Brain microvascular endothelial cell (primary cell): ENCODE results near the gene METTL21A.
"Not testable (repeated sequence)": the region's sequence is repeated elsewhere in the genome, so short reads cannot be mapped to it uniquely, and the experiment has no call there.

Source experiments
- DNase-seq: peaks from one replicate; pipeline ENCODE4 v3.0.0-alpha.2; 2020
- H3K27ac ChIP-seq: fragments of 250-450 bp; sonication (Bioruptor Pico); 2 replicates; pipeline ENCODE4 v1.5.1; 2020; ENCODE audit warnings: mild to moderate bottlenecking, moderate library complexity
- H3K27me3 ChIP-seq: fragments of 250-450 bp; sonication (Bioruptor Pico); replicated peaks from 2 replicates; pipeline ENCODE4 v1.5.1; 2020; ENCODE audit warnings: mild to moderate bottlenecking
- H3K36me3 ChIP-seq: fragments of 250-450 bp; sonication (Bioruptor Pico); replicated peaks from 2 replicates; pipeline ENCODE4 v1.5.1; 2020; ENCODE audit warnings: mild to moderate bottlenecking
- H3K4me3 ChIP-seq: 2 replicates; pipeline ENCODE4 v1.5.1; 2011; ENCODE audit warnings: low read depth, mild to moderate bottlenecking, control low read depth, low read length, moderate library complexity
- in situ Hi-C: cut with HindIII; loops from 2 replicates; pipeline ENCODE4 v1.10.0; 2017; ENCODE audit warnings: low sequenced_read_pairs, low pct_ligation_motif_present
- TF ChIP-seq, protein P1 (sequence below): IDR thresholded peaks from 2 replicates; pipeline ENCODE4 v1.5.1; 2011; ENCODE audit warnings: low read depth, mild to moderate bottlenecking, moderate library complexity, low read length, control low read depth, inconsistent platforms; ENCODE audit errors: missing control alignments

METTL21A gene

DNA sequence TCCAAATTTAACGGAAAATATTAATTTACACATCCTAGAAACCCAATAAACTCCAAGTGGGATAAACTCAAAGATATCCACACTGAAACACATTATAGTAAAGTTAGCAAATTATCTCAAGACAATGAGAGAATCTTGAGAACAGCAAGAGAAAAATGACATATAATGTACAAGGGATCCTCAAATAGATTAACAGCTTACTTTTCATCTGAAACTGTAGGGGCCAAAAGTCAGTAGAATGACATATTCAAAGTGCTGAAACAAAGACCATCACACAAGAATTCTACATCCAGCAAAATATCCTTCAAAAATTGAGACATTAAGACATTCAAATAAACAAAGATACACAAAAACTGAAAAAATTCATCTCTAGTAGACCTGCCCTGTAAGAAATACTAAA lies 18.7 kb upstream of the METTL21A start:
- no peak for DNase-seq
- Histone ChIP-seq H3K4me3 (no peak overlapping the region), H3K36me3 (no peaks in the 10 kb centered on the region), H3K27me3 (no peaks in the 10 kb centered on the region), H3K27ac (no peak overlapping the region)
- TF ChIP-seq, protein P1, sequence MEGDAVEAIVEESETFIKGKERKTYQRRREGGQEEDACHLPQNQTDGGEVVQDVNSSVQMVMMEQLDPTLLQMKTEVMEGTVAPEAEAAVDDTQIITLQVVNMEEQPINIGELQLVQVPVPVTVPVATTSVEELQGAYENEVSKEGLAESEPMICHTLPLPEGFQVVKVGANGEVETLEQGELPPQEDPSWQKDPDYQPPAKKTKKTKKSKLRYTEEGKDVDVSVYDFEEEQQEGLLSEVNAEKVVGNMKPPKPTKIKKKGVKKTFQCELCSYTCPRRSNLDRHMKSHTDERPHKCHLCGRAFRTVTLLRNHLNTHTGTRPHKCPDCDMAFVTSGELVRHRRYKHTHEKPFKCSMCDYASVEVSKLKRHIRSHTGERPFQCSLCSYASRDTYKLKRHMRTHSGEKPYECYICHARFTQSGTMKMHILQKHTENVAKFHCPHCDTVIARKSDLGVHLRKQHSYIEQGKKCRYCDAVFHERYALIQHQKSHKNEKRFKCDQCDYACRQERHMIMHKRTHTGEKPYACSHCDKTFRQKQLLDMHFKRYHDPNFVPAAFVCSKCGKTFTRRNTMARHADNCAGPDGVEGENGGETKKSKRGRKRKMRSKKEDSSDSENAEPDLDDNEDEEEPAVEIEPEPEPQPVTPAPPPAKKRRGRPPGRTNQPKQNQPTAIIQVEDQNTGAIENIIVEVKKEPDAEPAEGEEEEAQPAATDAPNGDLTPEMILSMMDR, result no peak
- in situ Hi-C loops, result no loop called here

DNA sequence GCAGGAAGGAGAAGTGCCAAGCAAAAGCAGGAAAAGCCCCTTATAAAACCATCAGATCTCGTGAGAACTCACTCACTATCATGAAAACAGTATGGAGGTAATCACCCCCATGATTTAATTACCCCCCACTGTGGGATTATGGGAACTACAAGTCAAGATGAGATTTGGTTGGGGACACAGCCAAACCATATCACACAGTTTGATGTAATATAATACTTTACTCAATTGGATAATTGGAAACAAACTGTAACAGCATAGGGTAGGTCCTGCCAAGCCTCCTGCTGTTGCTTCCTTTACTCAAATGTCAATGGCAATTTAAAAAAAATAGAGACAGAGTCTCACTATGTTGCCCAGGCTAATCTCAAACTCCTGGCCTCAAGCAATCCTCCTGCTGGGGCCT lies 15.5 kb upstream of the METTL21A start:
- in situ Hi-C loops, result no loop called here

DNA sequence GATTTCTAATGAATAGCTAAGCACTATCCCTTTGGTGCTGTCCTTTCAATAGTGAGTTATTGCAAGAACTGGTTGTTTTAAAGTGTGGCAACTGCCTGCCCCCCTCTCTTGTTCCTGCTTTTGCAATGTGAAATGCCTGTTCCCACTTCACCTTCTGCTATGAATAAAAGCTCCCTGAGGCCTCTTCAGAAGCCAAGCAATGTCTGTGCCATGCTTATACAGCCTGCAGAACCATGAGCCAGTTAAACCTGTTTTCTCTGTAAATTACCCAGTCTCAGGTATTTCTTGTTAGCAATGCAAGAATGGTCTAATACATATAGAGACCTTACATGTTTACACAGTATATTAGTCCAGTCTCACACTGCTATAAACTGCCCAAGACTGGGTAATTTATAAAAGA lies 15.0 kb upstream of the METTL21A start:
- in situ Hi-C loops, result no loop called here

More for the DNA sequence above, 15.5 kb upstream of the METTL21A start:
- no peak overlapping the region for H3K27ac ChIP-seq
- no peak overlapping the region for H3K4me3 ChIP-seq
- DNase-seq, result no peak
- no peaks in the 10 kb centered on the region for H3K36me3 ChIP-seq
- no peaks in the 10 kb centered on the region for H3K27me3 ChIP-seq
- TF ChIP-seq, protein P1, result no peak

DNA sequence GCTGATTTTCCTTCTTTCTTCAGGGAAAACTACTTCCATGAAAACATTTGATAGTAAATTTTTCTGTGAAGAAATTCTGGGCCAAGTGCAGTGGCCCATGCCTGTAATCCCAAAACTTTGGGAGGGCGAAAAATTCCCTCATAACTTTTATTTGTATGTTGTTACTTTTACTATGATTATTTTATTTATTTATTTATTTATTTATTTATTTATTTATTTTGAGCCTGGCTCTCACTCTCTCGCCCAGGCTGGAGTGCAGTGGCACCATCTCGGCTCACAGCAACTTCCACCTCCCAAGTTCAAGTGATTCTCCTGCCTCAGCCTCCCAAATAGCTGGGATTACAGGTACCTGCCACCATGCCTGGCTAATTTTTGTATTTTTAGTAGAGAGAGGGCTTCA lies 14.1 kb upstream of the METTL21A start:
- DNase-seq, H3K36me3 ChIP-seq, H3K27ac ChIP-seq, H3K4me3 ChIP-seq, H3K27me3 ChIP-seq, in situ Hi-C loops: not testable (repeated sequence)

More for the DNA sequence above, 15.0 kb upstream of the METTL21A start:
- Histone ChIP-seq H3K27me3 (no peaks in the 10 kb centered on the region), H3K27ac (no peak overlapping the region), H3K4me3 (no peak overlapping the region), H3K36me3 (no peaks in the 10 kb centered on the region)
- no peak for DNase-seq
- TF ChIP-seq, protein P1, result no peak

DNA sequence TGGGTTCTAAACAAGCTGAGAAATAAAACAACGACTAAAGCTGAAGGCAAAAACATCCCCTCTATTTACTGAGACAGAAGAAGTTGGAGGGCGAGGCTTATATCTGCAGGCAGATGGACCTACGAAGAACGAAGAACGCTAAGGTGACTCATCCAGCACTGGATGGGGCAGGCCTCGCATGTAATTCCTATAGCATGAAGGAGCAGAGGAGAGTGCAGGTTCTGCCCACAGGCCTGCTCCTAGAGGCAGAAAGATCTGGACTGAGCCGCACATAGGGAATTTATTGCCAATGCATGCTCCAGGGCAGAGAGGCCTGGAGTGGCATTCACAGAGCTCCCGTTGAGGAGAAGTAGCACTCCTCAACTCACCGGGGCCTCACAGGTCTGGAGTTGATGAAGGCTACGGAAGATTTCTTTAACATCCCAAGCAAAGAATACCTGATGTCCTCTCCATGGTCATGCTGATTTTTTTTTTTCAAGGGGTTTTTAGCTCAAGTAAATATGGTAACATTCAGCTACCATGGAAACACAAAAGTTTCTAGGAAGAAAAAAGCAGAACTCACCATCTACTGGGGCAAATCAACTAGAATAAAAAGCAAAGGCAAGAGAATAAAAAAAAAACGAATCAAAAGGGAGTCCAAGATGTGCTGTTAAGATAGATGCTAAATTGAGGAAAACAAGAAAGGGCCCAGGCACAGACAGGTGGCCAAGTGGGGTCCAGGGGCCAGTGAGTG lies 10.4 kb upstream of the METTL21A start:
- Histone ChIP-seq H3K27ac (no peak overlapping the region), H3K4me3 (no peak overlapping the region), H3K27me3 (no peaks in the 10 kb centered on the region), H3K36me3 (no peaks in the 10 kb centered on the region)
- TF ChIP-seq, protein P1, result peak; percentile 9
- DNase-seq, result peak; percentile 70
- in situ Hi-C loops, result no loop called here

DNA sequence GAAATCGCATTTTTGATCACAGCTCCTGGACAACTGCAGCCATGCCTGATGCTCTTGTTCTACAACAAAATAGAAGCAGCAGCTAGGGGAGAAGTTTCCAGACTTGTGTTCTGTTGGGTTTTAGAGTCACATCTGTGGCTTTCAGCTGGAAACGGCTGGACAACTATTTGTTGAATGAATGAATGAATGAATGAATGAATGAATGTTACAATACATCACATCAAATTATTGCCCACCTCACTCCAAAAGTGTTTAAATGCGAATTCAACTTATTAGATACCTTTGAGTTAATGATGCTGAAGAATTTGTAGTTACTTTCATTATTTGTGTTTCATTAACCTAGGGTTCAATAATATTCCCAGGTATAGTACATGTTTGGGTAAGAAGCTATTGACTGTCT lies 8.5 kb upstream of the METTL21A start:
- Histone ChIP-seq H3K27ac (no peak overlapping the region), H3K27me3 (no peaks in the 10 kb centered on the region), H3K36me3 (no peaks in the 10 kb centered on the region), H3K4me3 (no peak overlapping the region)
- TF ChIP-seq, protein P1, result no peak
- no peak for DNase-seq
- in situ Hi-C loops, result no loop called here
